GM13976 (cell line): ENCODE data around the gene SPATS2L.

Experiments
- DNase-seq: peaks from one replicate; pipeline ENCODE4 v3.0.0; 2012; ENCODE audit warnings: low spot score
- in situ Hi-C: fragments of 300-500 bp; cut with MboI; formaldehyde crosslinking; loops from one replicate; pipeline ENCODE4 v1.12.0; 2022; ENCODE audit warnings: low sequenced_read_pairs, mixed read lengths, inconsistent platforms; ENCODE audit not compliant: unreplicated experiment
- TF ChIP-seq, protein P1 (sequence below): IDR thresholded peaks from 2 replicates; pipeline ENCODE4 v1.5.1; 2012; ENCODE audit warnings: borderline replicate concordance, mild to moderate bottlenecking; ENCODE audit not compliant: insufficient read depth; ENCODE audit errors: extremely low read depth, missing control alignments, control extremely low read depth

The SPATS2L gene

DNA sequence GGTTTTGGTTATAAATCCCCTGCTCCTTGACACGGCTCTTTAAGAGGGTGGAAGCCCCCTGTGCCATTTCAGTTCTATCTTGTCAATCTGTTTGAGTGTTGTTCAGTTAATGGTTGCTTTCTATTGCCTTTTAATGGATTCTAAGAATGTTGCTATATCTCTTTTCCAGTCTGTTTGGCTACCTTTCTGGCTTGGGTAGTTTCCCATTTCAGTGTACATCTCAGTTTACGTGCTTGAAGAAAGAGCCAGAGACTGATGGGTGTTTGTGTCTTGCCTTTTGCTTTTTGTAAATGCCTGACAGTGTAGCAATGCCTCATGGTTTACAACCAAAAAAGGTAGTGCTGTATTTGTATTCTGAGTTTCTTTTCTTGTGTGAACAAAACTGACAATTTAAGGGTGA lies 45.3 kb downstream of the SPATS2L start:
- TF ChIP-seq, protein P1, sequence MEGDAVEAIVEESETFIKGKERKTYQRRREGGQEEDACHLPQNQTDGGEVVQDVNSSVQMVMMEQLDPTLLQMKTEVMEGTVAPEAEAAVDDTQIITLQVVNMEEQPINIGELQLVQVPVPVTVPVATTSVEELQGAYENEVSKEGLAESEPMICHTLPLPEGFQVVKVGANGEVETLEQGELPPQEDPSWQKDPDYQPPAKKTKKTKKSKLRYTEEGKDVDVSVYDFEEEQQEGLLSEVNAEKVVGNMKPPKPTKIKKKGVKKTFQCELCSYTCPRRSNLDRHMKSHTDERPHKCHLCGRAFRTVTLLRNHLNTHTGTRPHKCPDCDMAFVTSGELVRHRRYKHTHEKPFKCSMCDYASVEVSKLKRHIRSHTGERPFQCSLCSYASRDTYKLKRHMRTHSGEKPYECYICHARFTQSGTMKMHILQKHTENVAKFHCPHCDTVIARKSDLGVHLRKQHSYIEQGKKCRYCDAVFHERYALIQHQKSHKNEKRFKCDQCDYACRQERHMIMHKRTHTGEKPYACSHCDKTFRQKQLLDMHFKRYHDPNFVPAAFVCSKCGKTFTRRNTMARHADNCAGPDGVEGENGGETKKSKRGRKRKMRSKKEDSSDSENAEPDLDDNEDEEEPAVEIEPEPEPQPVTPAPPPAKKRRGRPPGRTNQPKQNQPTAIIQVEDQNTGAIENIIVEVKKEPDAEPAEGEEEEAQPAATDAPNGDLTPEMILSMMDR, result no peak
- no peak for DNase-seq
- in situ Hi-C loops, result no loop called here

DNA sequence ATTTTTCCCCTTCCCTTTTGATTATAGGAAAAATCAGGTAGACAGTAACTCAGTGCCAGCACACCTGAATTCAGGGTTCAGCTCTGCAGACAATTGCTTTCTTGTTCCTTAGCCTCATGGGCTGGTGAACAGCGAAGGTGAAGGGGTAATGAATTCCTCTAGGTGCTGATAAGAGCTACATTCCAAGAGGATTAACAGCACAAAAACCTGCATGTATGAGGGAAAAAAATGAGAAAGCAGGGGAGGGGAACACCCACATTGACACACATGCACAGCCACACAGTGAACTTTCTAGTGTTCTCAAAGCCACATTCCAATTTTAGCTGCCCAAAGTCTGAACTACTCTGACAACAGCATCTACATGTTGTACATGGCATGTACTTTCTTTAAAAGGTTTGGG lies 46.1 kb downstream of the SPATS2L start:
- in situ Hi-C loops, result no loop called here
- DNase-seq, result no peak
- TF ChIP-seq, protein P1, result no peak

DNA sequence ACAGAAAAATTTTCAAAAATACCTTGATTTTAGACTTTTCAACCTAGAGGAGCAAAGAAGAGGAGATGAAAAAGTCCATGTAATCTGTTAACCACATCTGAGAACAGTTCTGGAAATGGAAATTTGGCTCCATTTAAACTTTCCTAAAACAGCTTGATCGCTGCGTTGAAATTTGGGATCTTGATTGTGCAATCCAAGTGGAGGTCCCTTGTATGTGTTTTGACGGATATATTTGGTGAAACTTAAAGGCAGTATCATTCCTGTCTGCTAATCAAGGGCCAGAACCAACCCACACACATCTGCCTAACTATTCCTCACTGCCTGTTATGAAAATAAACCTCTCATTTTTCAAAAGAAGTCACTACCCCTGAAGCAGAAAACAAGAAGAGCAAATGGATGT lies 46.6 kb downstream of the SPATS2L start:
- in situ Hi-C loops, result no loop called here
- no peak for DNase-seq
- TF ChIP-seq, protein P1, result no peak

DNA sequence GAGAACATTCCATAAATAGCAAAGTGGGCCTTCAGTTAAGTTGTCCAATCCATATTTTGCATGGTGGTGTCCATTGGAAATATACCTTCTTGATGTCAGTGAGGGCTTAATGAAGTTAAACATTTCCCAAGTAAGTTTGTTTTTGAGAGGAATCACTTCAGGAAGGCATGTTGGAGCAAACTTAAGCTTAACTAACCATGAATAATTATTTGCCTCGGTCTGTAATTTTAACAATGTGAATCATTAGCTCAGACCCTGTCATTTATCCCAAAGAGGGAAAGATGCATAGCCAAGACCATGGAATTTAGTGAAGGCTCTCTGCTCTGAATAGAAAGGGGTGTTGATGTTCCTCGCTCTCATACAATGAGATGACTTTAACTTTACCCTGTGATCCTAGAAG lies 47.4 kb downstream of the SPATS2L start:
- in situ Hi-C loops, result no loop called here
- DNase-seq, result no peak
- TF ChIP-seq, protein P1, result no peak

DNA sequence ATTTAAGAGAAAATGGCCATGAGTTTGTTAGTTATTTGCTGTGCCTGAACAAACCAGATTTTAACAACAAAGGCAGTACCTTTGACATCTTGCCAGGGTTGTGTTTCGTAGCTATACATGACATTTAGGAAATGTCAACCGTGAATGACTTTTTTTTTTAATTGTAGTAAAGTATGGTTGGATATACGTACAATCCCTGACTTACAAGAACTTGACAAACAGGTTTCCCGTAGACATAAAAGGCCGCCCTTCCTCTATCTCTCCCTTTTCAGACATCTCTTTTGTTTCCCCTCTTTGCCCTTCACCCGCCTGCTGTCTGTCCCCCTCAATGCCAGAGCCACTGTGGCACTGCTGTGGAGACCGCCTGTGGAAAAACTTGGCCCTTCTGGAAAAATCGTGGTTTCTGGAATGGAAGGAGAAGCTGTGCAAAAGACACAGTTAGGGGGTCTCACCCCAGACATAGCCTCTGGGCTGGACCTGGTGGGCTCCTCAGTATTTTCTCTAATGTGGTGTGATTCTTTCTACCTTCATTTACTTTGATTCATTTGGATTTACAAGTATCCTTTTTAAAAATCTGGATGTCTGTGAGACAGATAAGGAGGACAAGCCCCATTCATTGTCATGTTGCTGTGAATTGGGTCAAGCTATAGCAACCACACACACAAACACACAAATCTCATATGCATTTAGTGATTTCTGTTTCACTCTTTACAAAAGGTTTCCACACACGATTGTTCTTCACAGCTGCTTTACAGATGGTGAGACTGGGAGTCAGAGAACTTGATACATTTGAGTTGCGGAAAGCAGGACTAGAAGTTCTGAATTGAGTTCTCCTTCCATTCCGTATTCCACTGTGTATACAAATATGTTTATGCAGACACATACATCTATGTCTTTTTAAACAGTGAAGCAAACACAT lies 48.6 kb downstream of the SPATS2L start:
- in situ Hi-C loops, result no loop called here
- DNase-seq, result no peak
- TF ChIP-seq, protein P1, result no peak

DNA sequence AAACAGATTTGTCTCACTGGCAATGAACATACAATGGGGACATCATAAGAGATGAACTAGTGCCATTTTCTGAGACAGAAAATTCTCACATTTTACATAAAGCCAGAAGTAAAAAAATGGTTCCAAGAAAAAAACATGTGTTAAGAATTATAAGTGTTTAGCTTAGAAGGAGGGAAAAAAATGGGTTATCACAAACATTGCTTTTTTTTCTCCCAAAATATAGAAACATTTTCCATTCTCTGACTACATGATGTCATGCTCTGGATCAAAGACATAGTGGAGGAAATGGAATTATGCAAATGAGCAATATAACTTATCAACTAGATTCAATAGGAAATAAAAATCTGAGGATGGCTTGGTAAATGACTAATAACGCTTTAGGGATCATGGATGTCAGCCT lies 49.8 kb downstream of the SPATS2L start:
- TF ChIP-seq, protein P1, result no peak
- DNase-seq, result no peak
- in situ Hi-C loops, result no loop called here
